ENCODE measurements around the gene ZNF888.
"Not testable (repeated sequence)": the region's sequence is repeated elsewhere in the genome, so short reads cannot be mapped to it uniquely, and the experiment has no call there.

Gene ZNF888

DNA sequence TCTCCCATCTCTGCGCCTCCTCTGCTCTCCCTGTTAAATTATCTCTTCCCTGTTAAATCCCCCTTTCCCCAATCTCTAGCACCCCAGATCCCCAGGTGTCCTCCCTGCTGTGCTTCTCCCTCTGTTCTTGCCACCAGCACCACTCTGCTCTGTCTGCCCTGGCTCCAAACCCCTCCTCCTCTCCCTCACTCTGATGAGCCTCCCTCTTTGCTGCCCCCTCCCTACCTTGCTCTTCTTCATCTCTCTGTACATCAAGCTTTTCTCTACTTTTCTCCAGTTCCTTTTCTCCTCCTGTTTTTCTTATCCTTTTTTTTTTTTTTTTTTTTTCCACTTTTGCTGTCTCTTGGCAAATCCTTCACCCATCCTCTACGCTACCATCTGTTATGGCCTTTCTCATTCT, 18.3 kb upstream of the ZNF888 start:
- not testable (repeated sequence) for DNase-seq

DNA sequence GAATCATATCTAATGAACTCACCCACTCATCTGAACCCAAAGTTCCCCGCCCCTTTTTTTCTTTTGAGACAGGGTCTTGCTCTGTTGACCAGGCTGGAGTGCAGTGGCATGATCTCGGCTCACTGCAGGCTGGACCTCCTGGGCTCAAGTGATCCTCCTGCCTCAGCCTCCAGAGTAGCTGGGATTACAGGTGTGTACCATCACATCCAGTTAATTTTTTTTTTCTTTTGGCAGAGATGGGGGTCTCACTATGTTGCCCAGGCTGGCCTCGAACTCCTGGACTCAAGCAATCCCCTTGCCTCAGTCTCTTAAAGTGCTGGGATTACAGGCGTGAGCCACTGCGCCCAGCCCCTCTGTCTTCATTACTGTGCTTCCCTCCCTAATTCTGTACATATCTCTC, 17.7 kb upstream of the ZNF888 start:
- not testable (repeated sequence) for DNase-seq

DNA sequence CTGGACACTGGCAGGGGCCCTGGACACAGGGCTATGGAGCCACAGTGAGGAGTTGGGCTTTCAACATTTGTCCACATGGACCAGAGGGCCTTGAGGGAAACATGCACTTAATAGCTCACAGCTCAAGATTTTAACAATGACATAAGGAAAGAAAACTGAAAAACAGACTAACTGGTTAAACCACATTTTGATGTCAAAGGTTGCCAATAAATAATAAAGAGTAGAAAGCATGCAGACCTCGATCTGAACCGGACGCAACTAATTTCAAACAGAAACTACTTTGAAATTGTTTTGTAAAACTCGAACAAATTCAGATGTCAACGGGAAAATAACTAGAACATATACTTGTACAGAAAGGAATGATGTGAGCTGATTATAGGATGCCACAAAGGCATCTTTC, 15.5 kb upstream of the ZNF888 start:
- no peak for DNase-seq

DNA sequence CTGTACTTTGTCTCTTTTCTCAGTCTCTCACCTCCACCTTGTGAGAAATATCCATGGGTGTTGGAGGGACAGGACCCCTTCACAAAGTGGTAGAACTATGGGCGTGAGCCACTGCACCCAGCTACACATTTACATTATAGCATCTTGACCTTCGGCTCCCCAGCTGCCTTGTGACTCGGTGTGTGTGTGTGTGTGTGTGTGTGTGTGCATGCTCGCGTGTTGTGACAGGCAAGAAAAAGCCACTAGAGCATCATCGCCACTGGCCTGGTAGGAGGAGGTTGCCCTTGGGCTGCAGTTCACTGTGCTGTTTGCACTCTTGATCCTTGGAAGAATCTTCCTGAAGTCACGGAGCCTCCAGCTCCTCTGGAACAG, 13.7 kb upstream of the ZNF888 start:
- no peak for DNase-seq

DNA sequence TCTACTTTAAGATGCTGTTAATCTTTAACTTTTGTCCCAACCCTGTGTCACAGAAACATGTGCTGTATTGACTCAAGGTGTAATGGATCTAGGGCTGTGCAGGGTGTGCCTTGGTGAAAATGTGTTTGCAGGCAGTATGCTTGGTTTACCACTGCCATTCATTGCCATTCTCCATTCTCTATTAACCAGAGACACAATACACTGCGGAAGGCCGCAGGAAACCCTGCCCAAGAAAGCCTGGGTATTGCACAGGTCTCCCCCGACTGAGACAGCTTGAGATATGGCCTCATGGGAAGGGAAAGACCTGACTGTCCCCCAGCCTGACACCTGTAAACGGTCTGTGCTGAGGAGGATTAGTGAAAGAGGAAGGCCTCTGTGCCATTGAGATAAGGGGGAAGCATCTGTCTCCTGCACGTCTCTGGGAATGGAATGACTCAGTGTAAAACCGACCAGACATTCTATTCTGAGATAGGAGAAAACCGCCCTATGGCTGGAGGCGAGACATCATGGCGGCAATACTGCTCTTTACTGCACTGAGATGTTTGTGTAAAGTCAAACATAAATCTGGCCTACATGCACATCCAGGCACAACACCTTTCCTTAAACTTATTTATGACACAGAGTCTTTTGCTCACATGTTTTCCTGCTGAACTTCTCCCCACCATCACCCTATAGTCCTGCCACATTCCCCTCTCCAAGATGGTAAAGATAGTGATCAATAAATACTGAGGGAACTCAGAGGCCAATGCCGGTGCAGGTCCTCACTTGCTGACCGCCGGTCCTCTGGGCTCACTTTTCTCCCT, 13.1 kb upstream of the ZNF888 start:
- no peak for DNase-seq

DNA sequence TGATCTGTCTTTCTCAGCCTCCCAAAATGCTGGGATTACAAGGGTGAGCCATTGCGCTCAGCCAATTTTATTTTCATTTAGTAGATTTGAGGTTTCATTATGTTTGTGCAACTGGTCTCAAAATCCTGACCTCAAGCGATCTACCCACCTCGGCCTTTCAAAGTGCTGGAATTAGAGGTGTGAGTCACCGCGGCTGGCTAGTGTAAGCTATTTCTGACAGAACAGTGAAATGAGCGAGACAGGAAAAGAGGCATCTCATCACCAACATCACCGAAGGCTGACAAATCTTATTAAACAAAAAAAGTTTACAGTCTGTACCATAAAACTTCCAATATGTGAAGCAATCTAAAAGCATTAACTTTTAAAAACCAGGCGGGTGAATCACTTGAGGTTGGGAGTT, 12.2 kb upstream of the ZNF888 start:
- no peak for DNase-seq

DNA sequence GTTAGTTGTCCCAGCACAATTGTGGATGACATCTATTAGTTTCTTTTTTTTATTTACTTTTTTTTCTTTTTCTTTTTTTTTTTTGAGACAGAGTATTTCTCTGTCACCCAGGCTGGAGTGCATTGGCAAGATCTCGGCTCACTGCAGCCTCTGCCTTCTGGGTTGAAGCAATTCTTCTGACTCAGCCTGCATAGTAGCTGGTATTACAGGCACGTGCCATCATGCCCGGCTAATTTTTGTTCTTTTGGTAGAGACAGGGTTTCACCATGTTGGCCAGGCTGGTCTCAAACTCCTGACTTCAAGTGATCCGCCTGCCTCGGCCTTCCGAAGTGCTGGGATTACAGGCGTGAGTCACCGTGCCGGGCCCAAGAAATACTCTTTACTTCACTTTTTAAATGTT, 1.4 kb upstream of the ZNF888 start:
- DNase-seq, result not testable (repeated sequence)

DNA sequence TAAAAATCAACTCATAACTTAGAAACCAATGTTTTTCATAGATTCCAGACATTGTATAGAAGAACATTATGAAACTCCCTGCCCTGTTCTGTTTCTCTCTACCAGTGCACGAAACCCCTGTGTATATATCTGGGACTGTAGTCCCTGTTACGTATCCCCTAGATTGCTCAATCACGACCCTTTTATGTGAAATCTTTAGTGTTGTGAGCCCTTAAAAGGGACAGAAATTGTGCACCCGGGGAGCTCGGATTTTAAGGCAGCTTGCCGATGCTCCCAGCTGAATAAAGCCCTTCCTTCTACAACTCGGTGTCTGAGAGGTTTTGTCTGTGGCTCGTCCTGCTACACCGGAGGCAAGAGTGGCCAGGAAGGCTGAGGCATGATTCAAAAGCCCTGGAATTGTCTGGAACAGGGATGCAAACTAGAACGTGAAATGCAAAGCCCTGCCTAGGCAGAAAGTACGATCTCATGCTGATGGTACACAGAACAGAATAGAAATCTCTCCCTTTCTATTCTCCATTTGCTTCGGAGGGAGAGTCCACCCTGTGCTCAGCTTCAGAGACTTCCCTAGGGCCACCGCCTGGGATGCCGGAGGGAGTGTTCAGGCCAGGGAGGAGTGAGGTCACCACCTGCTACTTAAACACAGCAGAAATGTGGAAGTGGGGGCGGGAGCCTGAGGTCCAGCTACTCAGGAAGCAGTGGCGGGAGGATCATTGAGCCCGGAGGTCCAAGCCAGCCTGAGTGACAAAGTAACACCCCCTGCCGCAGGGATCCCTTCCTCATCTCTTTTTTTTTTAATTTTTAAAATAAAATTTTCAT, 758 bp upstream of the ZNF888 start:
- DNase-seq, result peak; percentile 50

DNA sequence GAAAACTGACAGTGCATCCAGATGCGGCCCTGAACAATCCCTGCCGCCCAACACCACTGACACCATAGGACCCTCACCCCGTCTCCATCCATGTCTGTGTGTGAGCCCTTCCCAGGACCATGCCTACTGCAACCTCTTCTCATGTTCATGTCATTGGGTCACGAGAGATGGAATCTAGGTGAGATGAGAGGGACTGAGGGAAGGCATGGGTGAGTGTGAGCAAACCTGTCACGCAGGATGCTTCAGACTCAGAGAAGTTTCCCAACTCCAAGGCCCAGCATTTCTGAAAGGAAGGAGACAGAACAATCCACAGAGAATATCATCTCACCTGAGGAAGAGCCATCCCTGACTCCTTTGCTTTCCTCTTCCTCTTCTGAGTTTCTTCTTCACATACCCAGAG, 5.7 kb downstream of the ZNF888 start:
- no peak for DNase-seq

DNA sequence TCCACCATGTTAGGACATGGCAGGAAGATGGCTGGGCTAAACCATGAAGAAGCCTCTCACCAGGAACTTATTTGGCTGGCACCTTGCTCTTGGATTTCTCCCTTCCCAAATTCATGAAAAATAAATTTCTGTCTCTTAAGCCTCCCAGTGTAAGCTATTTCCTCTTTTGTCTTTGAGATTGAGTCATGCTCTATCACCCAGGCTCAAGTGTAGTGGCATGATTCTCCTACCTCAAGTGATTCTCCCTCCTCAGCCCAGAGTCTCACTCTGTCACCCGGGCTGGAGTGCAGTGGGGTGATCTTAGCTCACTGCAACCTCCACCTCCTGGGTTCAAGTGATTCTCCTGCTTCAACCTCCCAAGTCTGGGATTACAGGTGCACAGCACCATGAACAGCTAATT, 12.6 kb downstream of the ZNF888 start:
- DNase-seq, result no peak

DNA sequence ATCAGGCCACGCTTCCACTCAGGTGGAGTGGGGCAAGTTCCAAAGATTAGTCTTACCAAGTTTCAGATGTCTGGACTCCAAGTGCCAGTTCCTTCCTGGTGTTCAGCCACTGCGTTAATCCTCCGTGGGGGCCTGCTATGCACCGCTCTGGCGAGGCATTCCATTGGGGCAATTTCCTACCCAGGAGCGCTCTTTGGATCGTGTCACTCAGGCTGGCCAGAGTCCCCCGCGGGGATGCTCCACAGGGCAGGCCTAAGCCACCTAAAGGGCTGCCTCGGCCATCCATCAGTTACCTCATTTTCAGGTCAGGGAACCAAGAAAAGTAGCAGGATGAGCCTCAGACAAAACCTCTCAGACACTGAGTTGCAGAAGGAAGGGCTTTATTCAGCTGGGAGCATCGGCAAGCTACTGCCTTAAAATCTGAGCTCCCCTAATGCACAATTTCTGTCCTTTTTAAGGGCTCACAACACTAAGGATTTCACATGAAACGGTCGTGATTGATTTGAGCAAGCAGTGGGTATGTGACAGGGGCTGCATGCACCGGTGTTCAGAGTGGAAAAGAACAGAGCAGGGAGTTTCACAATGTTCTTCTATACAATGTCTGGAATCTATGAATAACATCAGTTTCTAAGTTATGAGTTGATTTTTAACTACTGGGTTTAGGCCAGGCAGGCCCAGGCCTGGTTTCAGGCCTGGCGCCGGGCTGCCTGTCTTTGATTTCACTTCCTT, 19.0 kb downstream of the ZNF888 start:
- DNase-seq, result not testable (repeated sequence)

DNA sequence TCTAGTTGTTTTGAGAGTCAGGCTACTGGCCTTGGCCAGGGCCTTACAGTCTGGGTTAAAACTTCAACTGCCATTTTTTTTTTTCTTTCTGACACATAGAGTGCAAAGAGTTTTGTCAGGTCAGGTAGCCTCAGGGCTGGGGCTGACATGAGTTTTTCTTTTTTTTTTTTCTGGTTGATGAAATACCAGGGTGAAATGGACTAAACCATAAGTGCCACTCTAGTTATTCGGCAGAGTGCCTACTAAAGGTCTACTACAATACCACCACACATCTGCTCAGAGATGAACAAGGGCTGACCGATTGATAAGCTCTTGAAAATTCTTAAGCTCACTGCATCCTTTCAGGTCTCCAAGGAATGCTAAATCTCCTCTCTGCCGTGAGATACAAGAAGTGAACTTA, 21.4 kb downstream of the ZNF888 start:
- no peak for DNase-seq

DNA sequence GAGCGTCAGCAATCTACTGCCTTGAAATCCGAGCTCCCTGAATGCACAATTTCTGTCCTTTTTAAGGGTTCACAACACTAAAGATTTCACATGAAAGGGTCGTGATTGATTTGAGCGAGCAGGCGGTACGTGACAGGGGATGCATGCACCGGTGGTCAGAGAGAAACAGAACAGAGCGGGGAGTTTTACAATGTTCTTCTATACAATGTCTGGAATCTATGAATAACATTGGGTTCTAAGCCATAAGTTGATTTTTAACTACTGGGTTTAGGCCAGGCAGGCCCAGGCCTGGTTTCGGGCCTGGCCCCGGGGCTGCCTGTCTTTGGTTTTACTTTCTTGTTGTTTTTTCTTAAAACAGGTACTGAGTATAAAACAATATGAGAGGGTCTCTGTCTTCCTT, 24.6 kb downstream of the ZNF888 start:
- DNase-seq, result not testable (repeated sequence)

DNA sequence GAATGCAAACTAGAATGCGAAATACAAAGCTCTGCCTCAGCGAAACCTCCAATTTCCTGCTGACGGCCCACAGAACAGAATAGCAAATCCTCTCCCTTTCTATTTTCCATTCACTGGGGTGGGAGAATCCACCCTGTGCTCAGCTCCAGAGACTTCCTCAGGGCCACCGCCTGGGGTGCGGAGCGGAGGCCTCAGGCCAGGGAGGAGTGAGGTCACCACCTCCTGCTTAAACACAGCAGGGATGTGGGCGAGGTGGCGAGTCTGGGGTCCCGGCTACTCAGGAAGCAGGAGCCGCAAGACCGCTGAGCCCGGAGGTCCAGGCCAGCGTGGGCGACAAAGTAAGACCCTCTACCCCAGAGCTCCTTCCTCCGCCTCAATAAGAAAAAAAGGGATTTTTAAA, 25.1 kb downstream of the ZNF888 start:
- no peak for DNase-seq

DNA sequence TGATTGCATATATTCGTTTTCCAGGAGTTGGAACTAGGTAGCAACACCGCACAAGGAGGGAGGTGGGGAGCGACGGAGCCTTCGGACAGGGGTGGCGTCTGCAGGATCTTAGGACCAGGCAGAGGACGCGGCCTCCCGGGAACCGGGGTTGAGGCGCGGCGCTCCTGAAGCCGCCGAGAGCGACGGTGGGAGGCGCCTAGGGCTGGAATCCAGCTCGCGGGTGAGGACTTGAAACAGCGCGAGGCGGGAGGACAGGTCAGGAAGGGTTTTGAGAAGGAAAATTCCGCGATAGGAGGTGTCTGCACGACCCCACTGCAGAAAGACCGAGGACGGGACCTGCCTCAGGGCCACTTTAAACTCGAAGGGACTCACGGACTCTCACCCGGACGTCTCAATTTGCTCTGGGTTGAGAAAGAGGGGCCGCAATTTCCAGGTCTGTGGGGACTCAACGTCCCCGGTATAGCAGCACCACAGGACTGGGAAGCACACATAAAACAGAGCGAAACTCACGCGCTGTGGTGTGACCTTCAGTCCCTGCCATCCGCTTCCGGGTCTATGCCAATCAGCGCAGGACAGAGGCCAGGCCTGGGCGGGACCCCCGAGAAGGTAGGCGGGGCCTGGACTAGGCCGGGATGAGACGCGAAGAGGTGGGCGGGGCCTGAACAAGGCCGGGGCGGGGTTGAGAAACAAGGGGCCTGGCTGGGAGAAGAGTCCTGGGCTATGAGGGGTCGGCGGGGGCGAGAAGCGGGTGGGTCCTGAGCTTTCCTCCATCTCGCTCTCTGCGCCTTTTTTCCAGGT, 25.9 kb downstream of the ZNF888 start, which contains the start of gene ZNF320:
Gene ZNF320, minus strand, starts transcription at position 498 of the 798 bp plus-strand sequence. CDS start 7,380 bp downstream, outside the sequence.
- peak; percentile 95 for DNase-seq

DNA sequence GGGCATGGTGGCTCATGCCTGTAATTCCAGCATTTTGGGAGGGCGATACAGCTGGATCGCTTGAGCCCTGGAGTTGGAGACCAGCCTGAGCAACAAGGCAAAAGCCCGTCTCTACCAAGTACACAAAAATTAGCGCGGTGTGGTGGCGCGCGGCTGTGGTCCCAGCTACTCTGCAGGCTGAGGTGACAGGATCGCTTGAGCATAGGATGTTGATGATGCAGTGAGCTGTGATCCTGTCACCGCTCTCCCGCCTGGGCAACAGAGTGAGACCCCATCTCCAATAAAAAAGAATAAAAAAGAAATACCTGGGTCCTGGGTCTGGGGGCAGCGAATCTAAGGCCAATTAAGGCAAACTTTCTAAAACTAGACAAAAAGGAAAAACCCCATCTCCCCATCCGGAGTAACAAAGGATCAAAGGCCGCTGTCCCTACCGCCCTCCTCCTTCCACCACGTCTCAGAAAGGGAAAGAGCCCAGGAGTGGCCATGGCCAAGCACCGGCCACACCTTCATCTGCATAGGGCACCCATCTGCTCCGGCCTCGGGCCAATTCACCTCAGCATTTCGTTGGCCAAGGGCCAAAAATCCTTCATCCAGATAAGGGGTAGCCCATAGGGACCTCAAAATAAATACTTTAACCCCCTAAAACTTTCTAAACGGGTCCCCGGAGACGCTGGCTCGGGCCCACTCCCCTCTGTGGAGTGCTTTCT, 26.6 kb downstream of the ZNF888 start:
- no peak for DNase-seq

DNA sequence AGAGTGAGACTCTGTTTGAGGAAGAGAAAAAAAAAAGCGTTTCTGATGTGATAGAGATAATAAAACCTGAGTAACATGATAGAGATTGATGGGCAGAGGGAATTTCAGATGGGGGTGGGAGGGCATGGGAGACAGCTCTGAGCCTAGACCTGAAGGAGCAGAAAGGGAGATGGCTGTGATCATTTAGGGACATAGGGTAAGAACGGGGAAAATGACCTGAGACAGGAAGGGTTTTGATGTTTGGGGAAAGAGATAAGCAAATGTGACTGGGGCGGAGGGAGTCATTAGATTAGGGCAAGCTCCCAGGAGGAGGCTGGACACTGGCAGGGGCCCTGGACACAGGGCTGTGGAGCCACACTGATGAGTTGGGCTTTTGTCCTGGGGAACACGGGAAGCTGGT, 31.9 kb downstream of the ZNF888 start:
- DNase-seq, result no peak

DNA sequence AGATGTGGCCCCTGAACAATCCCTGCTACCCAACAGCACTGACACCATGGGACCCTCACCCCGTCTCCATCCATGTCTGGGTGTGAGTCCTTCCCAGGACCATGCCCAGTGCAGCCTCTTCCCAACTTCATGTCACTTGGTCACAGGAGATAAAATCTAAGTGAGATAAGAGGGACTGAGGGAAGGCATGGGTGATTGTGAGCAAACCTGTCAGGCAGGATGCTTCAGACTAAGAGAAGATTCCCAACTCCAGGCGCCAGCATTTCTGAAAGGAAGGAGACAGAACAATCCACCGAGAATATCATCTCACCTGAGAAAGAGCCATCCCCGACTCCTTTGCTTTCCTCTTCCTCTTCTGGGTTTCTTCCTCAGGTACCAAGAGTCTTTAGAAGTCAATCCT, 33.3 kb downstream of the ZNF888 start:
- DNase-seq, result no peak

DNA sequence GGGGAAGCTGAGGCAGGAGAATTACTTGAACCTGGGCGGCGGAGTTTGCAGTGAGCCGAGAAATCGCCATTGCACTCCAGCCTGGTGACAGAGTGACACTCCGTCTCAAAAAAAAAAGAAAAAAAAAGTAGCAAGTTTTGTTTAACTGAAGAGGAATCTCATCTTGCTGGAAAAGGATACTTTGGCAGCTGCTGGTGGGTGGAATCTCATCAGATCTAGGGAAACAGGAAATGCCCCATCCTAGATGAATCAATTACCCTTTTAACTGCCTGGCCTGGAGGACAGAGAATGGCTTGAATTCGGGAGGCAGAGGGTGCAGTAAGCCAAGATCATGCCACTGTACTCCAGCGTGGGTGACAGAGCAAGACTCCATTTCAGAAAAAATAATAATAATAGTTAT, 34.2 kb downstream of the ZNF888 start:
- DNase-seq, result no peak

DNA sequence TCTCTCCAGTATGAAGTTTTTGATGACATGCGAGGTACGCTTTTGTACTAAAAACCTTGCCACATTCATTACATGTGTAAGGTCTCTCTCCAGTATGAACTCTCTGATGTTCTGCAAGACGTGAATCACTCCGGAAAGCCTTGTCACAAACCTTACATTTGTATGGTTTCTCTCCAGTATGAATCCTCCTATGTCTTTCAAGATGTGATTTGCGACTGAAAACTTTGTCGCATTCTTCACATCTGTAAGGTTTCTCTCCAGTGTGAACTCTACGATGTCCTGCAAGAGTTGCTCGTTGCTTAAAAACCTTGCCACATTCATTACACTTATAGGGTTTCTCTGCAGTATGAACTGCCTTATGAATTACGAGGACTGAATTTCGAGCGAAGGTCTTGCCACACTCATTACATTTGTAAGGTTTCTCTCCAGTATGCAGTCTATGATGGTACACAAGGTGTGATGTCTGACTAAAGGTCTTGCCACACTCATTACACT, 42.3 kb downstream of the ZNF888 start:
- no peak for DNase-seq

DNA sequence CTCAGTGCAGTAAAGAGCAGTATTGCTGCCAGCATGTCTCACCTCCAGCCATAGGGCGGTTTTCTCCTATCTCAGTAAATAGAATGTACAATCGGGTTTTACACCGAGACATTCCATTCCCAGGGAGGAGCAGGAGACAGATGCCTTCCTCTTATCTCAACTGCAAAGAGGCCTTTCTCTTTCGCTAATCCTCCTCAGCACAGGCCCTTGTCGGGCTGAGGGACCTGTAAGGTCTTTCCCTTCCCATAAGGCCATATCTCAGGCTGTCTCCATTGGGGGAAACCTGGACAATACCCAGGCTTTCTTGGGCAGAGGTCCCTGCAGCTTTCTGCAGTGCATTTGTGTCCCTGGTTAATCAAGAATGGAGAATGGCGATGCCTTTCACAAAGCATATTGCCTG, 50.2 kb downstream of the ZNF888 start:
- DNase-seq, result not testable (repeated sequence)

DNA sequence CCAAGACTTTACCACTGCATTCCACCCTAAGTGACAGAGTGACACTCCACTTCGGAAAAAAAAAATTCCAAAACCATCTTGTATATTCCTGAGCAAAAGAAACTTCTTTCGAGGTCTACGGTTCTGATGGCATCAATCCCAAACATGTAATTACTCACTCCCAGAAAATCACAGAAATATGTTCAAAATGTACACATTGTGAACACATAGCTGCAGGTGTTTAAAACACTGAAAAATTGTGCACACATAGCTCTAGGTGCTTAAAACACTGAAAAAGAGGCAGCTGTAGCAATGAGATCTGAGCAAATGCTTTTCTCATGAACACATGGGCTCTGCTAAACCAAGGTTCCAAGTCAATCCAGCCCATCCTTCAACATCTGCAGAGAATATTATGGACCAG, 51.8 kb downstream of the ZNF888 start:
- DNase-seq, result no peak

Measured in CD4-positive, alpha-beta T cell treated with Interleukin-15 for 1 hour (primary cell).